ENCODE measurements around the gene SH3TC1.

GRCh38 chr4:8200302-8200975 lies 1.3 kb downstream of the SH3TC1 start:
- TF ChIP-seq CTCF (IDR thresholded peaks at IDR 0.05; ENCODE audit: insufficient read depth, low read length, poor library complexity, severe bottlenecking): no peak
- TF ChIP-seq EZH2phosphoT487 (conservative IDR thresholded peaks at IDR 0.05; ENCODE audit: low read length): no peak

Data from SU-DHL-6 (cell line).